Astrocyte (in vitro differentiated cells and primary cell): ENCODE results near the gene CPEB4. TPM values are rescaled to one million over a fixed set of nuclear protein-coding genes. Genes with fewer than 3 reads are reported as not detected.

Experiments
- DNase-seq: peaks from one replicate; pipeline ENCODE4 v3.0.0-alpha.2; 2010; ENCODE audit warnings: low read depth
- FAIRE-seq: peaks from 2 replicates; lab custom pipeline; 2011; peaks lifted over from hg19 to GRCh38; lab: Jason Lieb, UNC
- H2AFZ ChIP-seq: 2 replicates; pipeline ENCODE4 v1.6.0; 2012; ENCODE audit warnings: low read depth, low read length, inconsistent platforms
- H3K27ac ChIP-seq: 2 replicates; pipeline ENCODE4 v1.5.1; 2011; ENCODE audit warnings: low read depth, low read length, inconsistent platforms
- H3K27me3 ChIP-seq: 2 replicates; pipeline ENCODE4 v1.6.0; 2011; ENCODE audit warnings: low read length, inconsistent platforms; ENCODE audit not compliant: insufficient read depth
- H3K36me3 ChIP-seq: 2 replicates; pipeline ENCODE4 v1.5.1; 2011; ENCODE audit warnings: low read length, inconsistent platforms; ENCODE audit not compliant: insufficient read depth
- H3K4me1 ChIP-seq: 2 replicates; pipeline ENCODE4 v1.5.1; 2011; ENCODE audit warnings: low read length, inconsistent platforms; ENCODE audit not compliant: insufficient read depth
- H3K4me2 ChIP-seq: 2 replicates; pipeline ENCODE4 v1.6.0; 2012; ENCODE audit warnings: low read length, inconsistent platforms
- H3K4me3 ChIP-seq: 2 replicates; pipeline ENCODE4 v1.5.1; 2011; ENCODE audit warnings: low read depth, mild to moderate bottlenecking, low read length, inconsistent platforms; ENCODE audit not compliant: insufficient read depth
- H3K79me2 ChIP-seq: 2 replicates; pipeline ENCODE4 v1.6.0; 2012; ENCODE audit warnings: mild to moderate bottlenecking, low read length, inconsistent platforms; ENCODE audit not compliant: insufficient read depth
- H3K9ac ChIP-seq: 2 replicates; pipeline ENCODE4 v1.6.0; 2012; ENCODE audit warnings: mild to moderate bottlenecking, low read length, inconsistent platforms
- H3K9me3 ChIP-seq: 2 replicates; pipeline ENCODE4 v1.5.1; 2012; ENCODE audit warnings: low read depth, mild to moderate bottlenecking, low read length, inconsistent platforms; ENCODE audit not compliant: insufficient read depth
- H4K20me1 ChIP-seq: 2 replicates; pipeline ENCODE4 v1.6.0; 2012; ENCODE audit warnings: low read length, inconsistent platforms; ENCODE audit not compliant: insufficient read depth
- H3K27ac Mint-ChIP-seq: one replicate; pipeline ENCODE4 v1.8.0; 2021; ENCODE audit warnings: mild to moderate bottlenecking, mixed read lengths; ENCODE audit not compliant: unreplicated experiment
- H3K27me3 Mint-ChIP-seq: one replicate; pipeline ENCODE4 v1.8.0; 2021; ENCODE audit warnings: low read depth, mixed read lengths; ENCODE audit not compliant: unreplicated experiment
- H3K36me3 Mint-ChIP-seq: one replicate; pipeline ENCODE4 v1.8.0; 2021; ENCODE audit warnings: low read depth, mixed read lengths; ENCODE audit not compliant: unreplicated experiment
- H3K4me1 Mint-ChIP-seq: one replicate; pipeline ENCODE4 v1.8.0; 2021; ENCODE audit warnings: low read depth, mixed read lengths; ENCODE audit not compliant: unreplicated experiment
- H3K4me3 Mint-ChIP-seq: one replicate; pipeline ENCODE4 v1.8.0; 2021; ENCODE audit warnings: mild to moderate bottlenecking, moderate library complexity, mixed read lengths; ENCODE audit not compliant: unreplicated experiment
- H3K9me3 Mint-ChIP-seq: one replicate; pipeline ENCODE4 v1.8.0; 2021; ENCODE audit warnings: mild to moderate bottlenecking, mixed read lengths; ENCODE audit not compliant: unreplicated experiment
- CTCF ChIP-seq: IDR thresholded peaks from 2 replicates; pipeline ENCODE4 v1.5.1; 2011; ENCODE audit warnings: low read depth, mild to moderate bottlenecking, inconsistent platforms, low read length, moderate library complexity; ENCODE audit not compliant: insufficient read depth
- EZH2 ChIP-seq: IDR thresholded peaks from 2 replicates; pipeline ENCODE4 v1.6.1; 2012; ENCODE audit warnings: mild to moderate bottlenecking, low read length, inconsistent platforms; ENCODE audit not compliant: insufficient read depth
- total RNA-seq: library from RNA; stranded (reverse); gene quantifications from 2 replicates; pipeline ENCODE4 v1.2.1, GENCODE V29; 2021

CPEB4 gene
- total RNA-seq, 1 donor from 2014 or later, result 37.2 TPM

DNA sequence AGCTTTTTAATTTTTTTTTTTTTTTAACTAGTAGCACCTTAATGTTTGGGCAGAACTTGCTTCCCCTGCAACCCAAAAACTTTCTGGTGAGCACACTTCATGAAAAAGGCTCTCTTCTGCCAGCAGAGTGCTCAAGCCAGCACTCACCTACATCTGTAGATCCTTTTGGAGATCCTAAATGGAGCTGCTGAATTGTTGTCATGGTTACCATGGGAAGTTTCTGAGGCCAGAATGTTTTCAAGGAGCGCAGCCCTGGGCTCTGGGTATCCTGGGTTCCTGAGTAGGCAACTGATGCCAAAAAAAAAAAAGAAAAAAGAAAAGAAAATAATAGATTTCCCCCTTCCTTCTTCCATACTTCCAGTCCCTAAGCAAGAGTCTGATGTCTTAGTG, 3.1 kb upstream of the CPEB4 start:
- FAIRE-seq, result no peak
- H3K4me2 ChIP-seq, result no peak overlapping the region
- H3K79me2 ChIP-seq, result peaks cover 19% of the 10 kb centered on the region
- Mint-ChIP-seq H3K36me3 (no peaks in the 10 kb centered on the region), H3K4me3 (no peak overlapping the region), H3K4me1 (peaks cover 21% of the 10 kb centered on the region), H3K27ac (no peak overlapping the region), H3K27me3 (no peaks in the 10 kb centered on the region), H3K9me3 (no peaks in the 10 kb centered on the region)
- peaks cover 16% of the 10 kb centered on the region for H3K4me1 ChIP-seq
- H3K36me3 ChIP-seq, result no peaks in the 10 kb centered on the region
- no peak overlapping the region for H3K9ac ChIP-seq
- H3K27me3 ChIP-seq, result no peaks in the 10 kb centered on the region
- DNase-seq, result no peak
- no peak overlapping the region for H3K4me3 ChIP-seq
- peaks cover 4% of the 10 kb centered on the region for H3K9me3 ChIP-seq
- no peak overlapping the region for H2AFZ ChIP-seq
- no peak for TF ChIP-seq CTCF
- H4K20me1 ChIP-seq, result peaks cover 9% of the 10 kb centered on the region
- H3K27ac ChIP-seq, result no peak overlapping the region

DNA sequence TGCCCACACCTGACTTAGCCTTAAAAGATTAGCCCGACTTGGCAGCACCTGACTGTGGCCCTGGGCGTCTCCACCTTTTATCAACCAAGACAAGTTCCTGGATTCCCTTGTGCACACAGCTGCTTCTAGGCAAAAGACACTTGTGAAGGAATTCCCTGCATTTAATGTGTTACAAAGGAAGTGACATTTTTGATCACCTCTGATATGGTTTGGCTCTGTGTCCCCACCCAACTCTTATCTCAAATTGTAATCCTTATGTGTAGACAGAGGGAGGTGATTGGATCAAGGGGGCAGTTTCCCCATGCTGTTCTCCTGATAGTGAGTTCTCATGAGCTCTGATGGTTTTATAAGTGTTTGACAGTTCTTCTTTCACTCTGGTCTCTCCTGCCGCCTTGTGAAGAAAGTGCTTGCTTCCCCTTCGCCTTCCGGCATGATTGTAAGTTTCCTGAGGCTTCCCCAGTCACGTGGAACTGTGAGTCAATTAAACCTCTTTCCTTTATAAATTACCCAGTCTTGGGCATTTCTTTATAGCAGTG, 2.6 kb upstream of the CPEB4 start:
- no peak overlapping the region for H3K4me3 ChIP-seq
- Mint-ChIP-seq H3K4me1 (peaks cover 16% of the 10 kb centered on the region), H3K36me3 (no peaks in the 10 kb centered on the region), H3K9me3 (no peaks in the 10 kb centered on the region), H3K27ac (no peak overlapping the region), H3K4me3 (no peak overlapping the region), H3K27me3 (no peaks in the 10 kb centered on the region)
- no peak overlapping the region for H3K4me2 ChIP-seq
- peaks cover 4% of the 10 kb centered on the region for H3K9me3 ChIP-seq
- no peaks in the 10 kb centered on the region for H3K27me3 ChIP-seq
- H3K9ac ChIP-seq, result no peak overlapping the region
- TF ChIP-seq CTCF, result no peak
- TF ChIP-seq EZH2, result no peak
- H3K27ac ChIP-seq, result no peak overlapping the region
- H3K4me1 ChIP-seq, result peaks cover 17% of the 10 kb centered on the region
- peaks cover 24% of the 10 kb centered on the region for H3K79me2 ChIP-seq
- peaks cover 14% of the 10 kb centered on the region for H4K20me1 ChIP-seq
- FAIRE-seq (no peak), DNase-seq (no peak)
- no peaks in the 10 kb centered on the region for H3K36me3 ChIP-seq
- H2AFZ ChIP-seq, result no peak overlapping the region

- Histone ChIP-seq H3K4me3 (no peak overlapping the region), H3K79me2 (peaks cover 30% of the 10 kb centered on the region), H4K20me1 (peaks cover 18% of the 10 kb centered on the region), H3K4me1 (peaks cover 13% of the 10 kb centered on the region), H3K9ac (no peak overlapping the region), H3K9me3 (peaks cover 4% of the 10 kb centered on the region), H3K4me2 (no peak overlapping the region), H3K36me3 (no peaks in the 10 kb centered on the region), H2AFZ (no peak overlapping the region), H3K27me3 (no peaks in the 10 kb centered on the region), H3K27ac (no peak overlapping the region)
- Mint-ChIP-seq H3K27me3 (no peaks in the 10 kb centered on the region), H3K36me3 (no peaks in the 10 kb centered on the region), H3K27ac (no peak overlapping the region), H3K4me3 (peak overlapping the region; percentile 3), H3K9me3 (no peaks in the 10 kb centered on the region), H3K4me1 (peaks cover 10% of the 10 kb centered on the region)
- no peak for FAIRE-seq
- no peak for DNase-seq
- TF ChIP-seq CTCF (no peak), EZH2 (no peak)
Measured at GRCh38 chr5:173886150-173886549, 2.0 kb upstream of the CPEB4 start.
